ENCODE results near the gene UBXN1. TPM values are rescaled to one million over a fixed set of nuclear protein-coding genes. Genes with fewer than 3 reads are reported as not detected.

Gene UBXN1
- total and polyA plus RNA-seq, 10 of the 15 experiments (the other 5 are each of a cell fraction or from before 2014, with no cell fraction given) = 7.0 to 173 (median 106) TPM

DNA sequence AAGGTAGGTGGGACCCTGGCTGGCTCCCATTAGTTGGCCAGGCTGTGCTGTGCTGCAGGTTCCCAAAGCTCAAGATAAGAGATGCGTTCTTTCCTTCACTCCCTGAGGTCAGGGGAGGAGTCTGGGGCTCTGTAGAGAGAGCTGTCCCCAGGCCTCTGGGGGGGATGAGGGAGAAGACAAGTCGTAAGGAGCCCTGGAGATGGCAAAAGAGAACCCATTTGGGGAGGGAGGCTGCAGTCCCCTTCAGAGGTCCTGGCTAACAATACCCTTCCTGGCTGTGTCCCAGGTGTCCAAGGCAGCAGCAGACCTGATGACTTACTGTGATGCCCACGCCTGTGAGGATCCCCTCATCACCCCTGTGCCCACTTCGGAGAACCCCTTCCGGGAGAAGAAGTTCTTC is 29.5 kb upstream of the UBXN1 start:
- Histone ChIP-seq H3K9me3 (replicated peaks; ENCODE audit: control insufficient read depth, insufficient read depth, low read length) (no peaks in the 10 kb centered on the region), H4K20me1 (ENCODE audit: control insufficient read depth, insufficient read depth) (no peaks in the 10 kb centered on the region), H2AFZ (ENCODE audit: control insufficient read depth, low read depth, low read length) (no peak overlapping the region), H3K4me3 (peak overlapping the region; percentile 83; the same call in 1 of the 2 replicates), H3K36me3 (ENCODE audit: control insufficient read depth in 2 of 2, insufficient read depth in 2 of 2, low read length in 1 of 2) (peaks cover 12 to 17% of the 10 kb centered on the region in 2 experiments), H3K79me2 (ENCODE audit: control insufficient read depth, insufficient read depth, low read length) (no peaks in the 10 kb centered on the region), H3K4me1 (ENCODE audit: control insufficient read depth, insufficient read depth, low read length) (peaks cover 35% of the 10 kb centered on the region), H3K27me3 (replicated peaks in 1 of 2; ENCODE audit: control insufficient read depth in 2 of 2, insufficient read depth in 2 of 2, low read length in 1 of 2) (no peaks in the 10 kb centered on the region), H3K27ac (ENCODE audit: control insufficient read depth, insufficient read depth) (peak overlapping the region; percentile 88), H3K9ac (ENCODE audit: control insufficient read depth, insufficient read depth, low read length) (peak overlapping the region; percentile 90), H3K4me2 (ENCODE audit: control insufficient read depth, insufficient read depth) (peak overlapping the region; percentile 98)
- DNase-seq (ENCODE audit: low read depth, low spot score) = no peak
- CTCF ChIA-PET = interaction anchor here (0.8 to 5.0 kb wide), 6 partner anchors 14 to 61 kb away, joined by 3 to 21 read pairs (median 4); partner anchors contain the start of gene ZBTB3
- ATAC-seq = no peak
- TF ChIP-seq CBFB (IDR thresholded peaks at IDR 0.05; ENCODE audit: low read depth) = no peak
- no peak for TF ChIP-seq POU2F2 (IDR thresholded peaks at IDR 0.05; ENCODE audit: borderline replicate concordance, low read depth, low read length)
- TF ChIP-seq RELA (IDR thresholded peaks at IDR 0.05; ENCODE audit: borderline replicate concordance, partially characterized antibody) = no peak
- TF ChIP-seq ASH2L (IDR thresholded peaks at IDR 0.05; ENCODE audit: borderline replicate concordance, low read depth) = no peak
- no peak for TF ChIP-seq NFYA (IDR thresholded peaks at IDR 0.05; ENCODE audit: borderline replicate concordance, low read depth, low read length)
- TF ChIP-seq FOS (IDR thresholded peaks at IDR 0.05; ENCODE audit: borderline replicate concordance, extremely low read depth, insufficient read length) = no peak
- TF ChIP-seq RELB (IDR thresholded peaks at IDR 0.05; ENCODE audit: low read depth) = no peak
- no peak for TF ChIP-seq MLLT1 (IDR thresholded peaks at IDR 0.05)
- in situ Hi-C loops (cut with MboI) (no loop called here), intact Hi-C loops (cut with micrococcal nuclease; ENCODE audit: unreplicated experiment) (loop anchor here (5.0 kb wide), 1 partner anchor 106 kb away; the partner anchor contains the start of gene MTA2)
- FAIRE-seq = no peak
- POLR2A ChIA-PET = interaction anchor here (0.6 to 7.6 kb wide), 14 partner anchors 19 to 147 kb away, joined by 4 to 79 read pairs (median 5); partner anchors contain the start of genes B3GAT3, C11orf98, CSKMT and HNRNPUL2
- BruUV-seq (replicated peaks) = no TSS peak
- SMC1A ChIA-PET (ENCODE audit: uncharacterized antibody, unreplicated experiment) = interaction anchor here (0.9 to 5.3 kb wide), 5 partner anchors 16 to 151 kb away, joined by 3 to 26 read pairs (median 3); partner anchors contain the start of genes HNRNPUL2 and TTC9C
- WGBS (ENCODE audit: insufficient coverage, insufficient replicate concordance, low lambda C conversion rate, missing lambda C conversion rate) = 85% methylated on average over 5 of the region's 5 CpGs
- RAD21 ChIA-PET (ENCODE audit: unreplicated experiment) = interaction anchor here (1.0 to 1.7 kb wide), 4 partner anchors 43 to 78 kb away, joined by 3 to 8 read pairs (median 6); partner anchors contain the start of genes C11orf98, CSKMT and ZBTB3
